GM12801 (cell line): ENCODE measurements around the gene MRPL17.

Source experiments
- TF ChIP-seq, protein P1 (sequence below): IDR thresholded peaks from one replicate; pipeline ENCODE4 v1.5.1; 2011; ENCODE audit warnings: control low read depth; ENCODE audit not compliant: insufficient read length; ENCODE audit errors: extremely low read depth

The MRPL17 gene

DNA sequence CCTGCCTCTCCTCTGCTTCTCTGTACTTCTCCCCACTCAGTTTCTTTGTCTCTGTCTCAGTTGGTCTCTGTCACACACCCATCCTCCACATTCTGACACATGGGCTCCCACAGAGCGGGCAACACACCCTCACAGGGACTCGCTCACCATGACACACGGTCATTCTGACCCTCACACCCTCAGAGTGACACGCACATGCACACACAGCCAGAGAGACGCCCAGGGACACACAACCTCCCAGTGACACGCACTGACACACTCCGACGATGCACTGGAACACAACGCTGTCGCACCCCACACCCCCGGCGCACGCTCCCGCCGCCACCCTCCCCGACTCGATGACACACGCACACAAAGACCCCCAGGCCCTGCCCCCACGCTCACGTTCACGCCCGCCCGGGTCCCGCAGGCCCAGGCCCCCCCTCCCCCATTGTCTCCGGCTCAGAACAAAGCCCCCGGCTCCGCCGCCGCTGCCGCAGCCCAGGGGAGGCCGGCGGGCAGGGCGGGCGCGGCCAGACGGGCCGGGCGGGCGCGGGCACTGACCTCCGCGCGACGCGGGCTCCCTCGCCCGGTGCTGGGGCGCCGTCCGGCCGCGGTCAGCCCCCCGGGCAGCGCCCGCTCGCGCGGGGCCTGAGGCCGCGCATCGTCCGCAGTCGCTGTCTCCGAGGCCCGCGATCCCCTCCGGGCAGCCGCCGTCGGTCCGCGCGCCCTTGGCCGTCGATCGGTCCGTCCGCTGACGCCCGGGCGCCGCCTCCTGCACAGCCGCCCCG, 27.9 kb downstream of the MRPL17 start:
- TF ChIP-seq, protein P1, sequence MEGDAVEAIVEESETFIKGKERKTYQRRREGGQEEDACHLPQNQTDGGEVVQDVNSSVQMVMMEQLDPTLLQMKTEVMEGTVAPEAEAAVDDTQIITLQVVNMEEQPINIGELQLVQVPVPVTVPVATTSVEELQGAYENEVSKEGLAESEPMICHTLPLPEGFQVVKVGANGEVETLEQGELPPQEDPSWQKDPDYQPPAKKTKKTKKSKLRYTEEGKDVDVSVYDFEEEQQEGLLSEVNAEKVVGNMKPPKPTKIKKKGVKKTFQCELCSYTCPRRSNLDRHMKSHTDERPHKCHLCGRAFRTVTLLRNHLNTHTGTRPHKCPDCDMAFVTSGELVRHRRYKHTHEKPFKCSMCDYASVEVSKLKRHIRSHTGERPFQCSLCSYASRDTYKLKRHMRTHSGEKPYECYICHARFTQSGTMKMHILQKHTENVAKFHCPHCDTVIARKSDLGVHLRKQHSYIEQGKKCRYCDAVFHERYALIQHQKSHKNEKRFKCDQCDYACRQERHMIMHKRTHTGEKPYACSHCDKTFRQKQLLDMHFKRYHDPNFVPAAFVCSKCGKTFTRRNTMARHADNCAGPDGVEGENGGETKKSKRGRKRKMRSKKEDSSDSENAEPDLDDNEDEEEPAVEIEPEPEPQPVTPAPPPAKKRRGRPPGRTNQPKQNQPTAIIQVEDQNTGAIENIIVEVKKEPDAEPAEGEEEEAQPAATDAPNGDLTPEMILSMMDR, result no peak

DNA sequence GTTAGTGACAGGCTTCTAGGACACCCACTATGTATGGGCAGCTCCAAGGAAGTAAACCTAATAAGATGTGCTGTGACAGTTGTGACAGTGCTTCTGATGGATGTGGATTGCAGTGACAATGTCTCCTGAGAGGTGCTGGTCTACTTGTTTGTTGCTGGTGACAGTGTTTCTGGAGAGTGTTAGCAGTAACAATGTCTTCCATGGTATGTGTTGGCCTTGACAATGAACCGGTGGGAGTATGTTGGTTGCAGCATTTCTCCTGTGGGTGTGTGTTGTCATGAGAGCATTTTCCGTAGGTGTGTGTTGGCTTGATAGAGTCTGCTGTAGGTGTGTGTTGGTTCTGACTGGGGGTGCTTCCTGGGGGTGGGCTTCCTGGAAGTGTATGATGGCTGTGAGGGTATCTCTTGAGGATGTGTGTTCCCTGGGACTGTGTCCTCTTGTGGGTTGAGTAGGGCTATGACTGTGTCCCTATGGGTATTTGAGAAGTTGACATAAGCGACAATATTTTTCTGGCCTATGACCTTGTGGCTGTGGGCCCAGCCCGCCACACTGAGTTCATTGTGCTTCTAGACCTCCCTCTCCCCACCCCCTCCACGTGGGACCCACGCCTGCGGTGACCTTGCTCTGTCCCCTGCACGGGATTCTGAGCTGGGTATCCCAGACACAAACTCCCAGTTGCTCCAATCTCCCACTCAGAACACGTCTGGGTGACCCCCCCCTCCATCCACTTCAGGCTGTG, 28.7 kb downstream of the MRPL17 start:
- TF ChIP-seq, protein P1, result no peak

DNA sequence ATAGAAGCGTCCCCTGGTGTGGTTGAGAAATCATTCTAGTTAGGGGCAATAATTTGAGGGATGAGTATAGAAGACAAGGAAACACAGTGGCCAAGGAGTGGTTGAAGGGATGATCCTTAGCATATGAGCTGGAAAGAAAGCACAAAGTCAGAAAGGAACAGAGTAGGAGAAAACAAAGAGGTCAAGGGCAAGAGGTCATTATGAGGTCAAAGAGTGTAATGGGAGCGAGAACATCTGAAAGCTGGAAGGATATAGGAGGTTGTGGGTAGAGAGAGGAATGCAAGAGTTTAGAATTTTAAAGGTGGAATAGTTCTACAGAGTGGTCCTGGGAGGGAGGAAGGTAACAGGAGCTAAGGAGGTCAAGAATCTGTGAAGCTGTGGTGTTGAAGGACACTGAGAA, 29.5 kb downstream of the MRPL17 start:
- TF ChIP-seq, protein P1, result no peak

DNA sequence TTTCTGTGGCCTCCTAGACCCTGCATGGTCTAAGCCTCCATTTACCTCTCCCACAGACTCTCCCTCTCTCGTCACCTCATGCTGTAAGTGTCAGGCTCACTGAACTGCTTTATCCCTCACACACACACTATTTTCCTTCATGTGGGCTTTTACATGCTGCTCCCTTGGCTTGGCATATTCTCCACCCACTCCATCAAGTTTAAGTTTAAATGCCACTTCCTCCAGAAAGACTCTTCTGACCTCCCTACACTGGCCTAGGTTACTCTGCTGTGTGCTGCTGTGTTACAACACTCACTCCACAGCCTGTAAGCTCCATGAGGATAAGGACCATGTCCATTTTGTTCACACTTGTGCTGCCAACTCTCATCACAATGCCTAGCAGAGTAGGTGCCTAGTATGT, 30.0 kb downstream of the MRPL17 start:
- TF ChIP-seq, protein P1, result no peak

DNA sequence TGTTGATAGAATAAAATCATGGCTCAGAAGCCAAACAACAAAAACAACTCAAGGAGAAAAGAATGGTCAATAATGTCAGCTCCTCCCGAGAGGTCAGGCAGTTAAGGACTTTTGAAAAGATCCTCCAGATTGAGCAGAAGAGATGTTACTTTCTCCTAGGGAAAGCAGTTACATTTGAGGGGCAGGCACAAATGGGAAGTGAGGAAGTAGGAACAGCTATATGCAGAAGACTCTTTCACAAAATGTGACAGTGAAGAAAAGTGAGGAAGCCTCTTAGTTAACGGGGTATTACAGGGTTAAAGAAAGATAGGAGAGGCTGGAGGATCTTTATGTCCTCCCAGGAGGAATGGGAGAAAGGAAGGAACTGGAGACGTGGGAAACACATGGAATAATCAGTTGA, 31.0 kb downstream of the MRPL17 start:
- TF ChIP-seq, protein P1, result no peak

DNA sequence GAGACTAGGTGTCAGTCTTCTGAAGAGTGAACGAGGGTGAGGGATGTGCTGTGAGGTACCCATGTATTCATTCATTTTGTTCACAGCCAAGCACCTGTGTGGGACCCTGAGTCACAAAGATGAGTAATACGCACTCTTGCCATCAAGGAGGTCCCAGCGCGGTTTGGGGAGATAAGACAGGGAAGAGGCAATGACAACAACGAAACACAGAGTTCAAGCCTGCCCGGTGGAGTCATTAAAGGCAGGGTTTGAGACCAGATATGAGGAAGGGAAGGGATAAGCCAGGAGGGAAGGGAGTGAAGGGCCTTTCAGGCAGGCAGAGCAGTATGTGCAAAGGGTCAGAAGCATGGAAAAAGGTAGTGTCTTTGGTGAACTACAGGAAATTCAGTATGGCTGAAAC, 32.2 kb downstream of the MRPL17 start:
- TF ChIP-seq, protein P1, result no peak

DNA sequence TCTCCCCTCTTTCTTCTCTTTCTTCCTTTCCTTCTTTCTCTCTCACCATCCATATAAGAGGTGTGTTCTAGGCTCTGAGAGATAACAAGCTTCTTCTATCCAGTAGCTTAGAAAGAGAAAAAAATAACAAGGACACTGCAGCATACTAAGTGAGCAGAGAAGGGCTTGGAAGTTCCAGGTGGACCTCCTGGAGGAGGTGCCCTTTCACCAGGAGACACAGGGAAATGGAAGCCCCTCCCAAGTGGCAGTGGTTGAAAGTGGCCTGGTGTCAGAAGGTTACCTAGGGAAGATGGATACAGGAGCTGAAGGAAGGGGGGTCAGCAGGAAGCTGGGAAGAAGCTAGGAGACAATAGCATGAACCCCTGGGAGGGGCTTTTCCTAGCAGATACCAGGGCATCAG, 33.0 kb downstream of the MRPL17 start:
- TF ChIP-seq, protein P1, result no peak
